Prostate gland (tissue), 2 donors: Measurements from ENCODE around the gene ALG12. TPM values are rescaled to one million over a fixed set of nuclear protein-coding genes. Genes with fewer than 3 reads are reported as not detected.

Experiments
- DNase-seq: peaks from one replicate; pipeline ENCODE4 v3.0.0-alpha.2; 2019; ENCODE audit warnings: low spot score
- H3K27ac ChIP-seq, 2 donors: fragments of 200-600 bp; sonication (generic); 2 replicates each; pipeline ENCODE4 v1.5.1; 2017 to 2019
- H3K27me3 ChIP-seq: fragments of 200-600 bp; sonication (generic); replicated peaks from 2 replicates; pipeline ENCODE4 v1.5.1; 2019; ENCODE audit not compliant: insufficient read depth
- H3K36me3 ChIP-seq, 2 donors: fragments of 200-600 bp; sonication (generic); 1 replicate in 1 of 2; 2 replicates in 1 of 2; pipeline versions ENCODE4 v1.5.1 to v1.8.1; 2017 to 2019
- H3K4me1 ChIP-seq: fragments of 200-600 bp; sonication (generic); replicated peaks from 2 replicates; pipeline ENCODE4 v1.5.1; 2019
- H3K4me3 ChIP-seq, 2 donors: fragments of 200-600 bp; sonication (generic); 2 replicates each; pipeline ENCODE4 v1.5.1; 2017 to 2019
- H3K9me3 ChIP-seq: fragments of 200-600 bp; sonication (generic); 2 replicates; pipeline ENCODE4 v1.5.1; 2017
- POLR2A ChIP-seq: fragments of 450-650 bp; IDR thresholded peaks from one replicate; pipeline ENCODE4 v1.6.1; 2016; ENCODE audit warnings: antibody characterized with exemption, mild to moderate bottlenecking
- POLR2AphosphoS5 ChIP-seq: sonication (generic); formaldehyde crosslinking; IDR thresholded peaks from one replicate; pipeline ENCODE4 v1.6.1; 2017; ENCODE audit warnings: antibody characterized with exemption
- WGBS: methylation state at CpG from one replicate; pipeline ENCODE4 v1.1.5; 2018; 5-methylcytosine and 5-hydroxymethylcytosine counted together
- intact Hi-C: fragments of 100-400 bp; cut with DNase I; formaldehyde crosslinking; loops from one replicate; pipeline ENCODE4 v1.14.2; 2022
- total RNA-seq, 2 donors: library from RNA; depleted of rRNA; stranded (reverse); fragments of >200 nt; gene quantifications; one replicate each; pipeline ENCODE4 v1.1.0, GENCODE V29; 2016
- TF ChIP-seq, protein P1 (sequence below), 4 experiments: fragments of 200-600 bp in 2 of 4; fragments of 450-650 bp in 2 of 4; sonication (generic) in 2 of 4; IDR thresholded peaks; 1 replicate in 3 of 4; 2 replicates in 1 of 4; pipeline ENCODE4 v1.5.1; 2016 to 2019; ENCODE audit warnings: antibody characterized with exemption in 4 of 4, mild to moderate bottlenecking in 2 of 4, moderate library complexity in 2 of 4

ALG12 gene
- total RNA-seq, 2 donors from 2014 or later: 26.1 to 33.6 TPM

DNA sequence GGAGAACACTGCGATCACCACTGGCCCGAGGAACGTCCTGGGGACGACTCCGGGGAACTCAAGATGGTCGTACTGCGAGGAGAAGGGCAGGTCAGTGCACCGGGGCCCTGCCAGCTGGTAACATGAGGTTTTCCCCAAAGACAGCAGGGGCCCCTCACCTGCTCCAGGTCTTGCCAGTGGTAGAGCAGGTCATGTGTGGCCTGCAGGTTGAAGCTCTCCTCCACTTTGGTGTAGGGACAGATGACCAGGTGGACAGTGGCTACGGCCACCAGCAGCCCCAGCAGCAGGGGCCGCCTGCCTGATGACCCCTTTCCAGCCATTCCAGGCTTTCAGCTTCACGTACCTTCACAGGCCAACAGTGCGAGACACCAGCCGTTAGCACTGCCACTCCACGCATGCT lies 4.8 kb downstream of the ALG12 start:
- Histone ChIP-seq H3K9me3 (no peaks in the 10 kb centered on the region), H3K4me3 (no peak overlapping the region), H3K4me1 (no peaks in the 10 kb centered on the region), H3K36me3 (no peaks in the 10 kb centered on the region), H3K27me3 (no peaks in the 10 kb centered on the region), H3K27ac (no peak overlapping the region)
- WGBS: 95% methylated on average over 14 of the region's 14 CpGs
- intact Hi-C loops: no loop called here
- no peak for TF ChIP-seq POLR2AphosphoS5
- no peak for TF ChIP-seq POLR2A
- TF ChIP-seq, protein P1, sequence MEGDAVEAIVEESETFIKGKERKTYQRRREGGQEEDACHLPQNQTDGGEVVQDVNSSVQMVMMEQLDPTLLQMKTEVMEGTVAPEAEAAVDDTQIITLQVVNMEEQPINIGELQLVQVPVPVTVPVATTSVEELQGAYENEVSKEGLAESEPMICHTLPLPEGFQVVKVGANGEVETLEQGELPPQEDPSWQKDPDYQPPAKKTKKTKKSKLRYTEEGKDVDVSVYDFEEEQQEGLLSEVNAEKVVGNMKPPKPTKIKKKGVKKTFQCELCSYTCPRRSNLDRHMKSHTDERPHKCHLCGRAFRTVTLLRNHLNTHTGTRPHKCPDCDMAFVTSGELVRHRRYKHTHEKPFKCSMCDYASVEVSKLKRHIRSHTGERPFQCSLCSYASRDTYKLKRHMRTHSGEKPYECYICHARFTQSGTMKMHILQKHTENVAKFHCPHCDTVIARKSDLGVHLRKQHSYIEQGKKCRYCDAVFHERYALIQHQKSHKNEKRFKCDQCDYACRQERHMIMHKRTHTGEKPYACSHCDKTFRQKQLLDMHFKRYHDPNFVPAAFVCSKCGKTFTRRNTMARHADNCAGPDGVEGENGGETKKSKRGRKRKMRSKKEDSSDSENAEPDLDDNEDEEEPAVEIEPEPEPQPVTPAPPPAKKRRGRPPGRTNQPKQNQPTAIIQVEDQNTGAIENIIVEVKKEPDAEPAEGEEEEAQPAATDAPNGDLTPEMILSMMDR (IDR thresholded peaks at IDR 0.05): no peak
- DNase-seq: no peak

DNA sequence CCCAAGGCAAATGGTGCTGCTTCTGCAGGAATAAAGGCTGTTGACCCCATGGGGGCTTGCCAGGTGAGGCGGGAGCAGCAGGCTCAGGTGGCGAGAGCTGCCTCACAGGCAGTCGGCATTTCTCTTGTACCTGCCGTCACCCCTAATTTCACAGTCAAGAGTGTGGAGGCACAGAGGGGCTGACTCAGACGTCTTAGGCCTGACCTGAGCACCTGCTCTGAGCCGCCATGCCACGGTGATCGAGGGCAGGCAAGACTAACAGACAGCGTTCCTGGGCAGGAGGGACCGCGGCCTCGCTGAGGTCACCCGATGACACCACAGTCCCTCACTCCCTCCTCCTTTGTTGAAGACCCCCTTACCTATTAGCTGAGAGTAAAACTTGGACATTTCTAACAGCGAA lies 5.2 kb downstream of the ALG12 start:
- intact Hi-C loops: no loop called here
- TF ChIP-seq POLR2A: no peak
- TF ChIP-seq POLR2AphosphoS5: no peak
- TF ChIP-seq, protein P1 (IDR thresholded peaks at IDR 0.05): no peak
- no peak overlapping the region for H3K27ac ChIP-seq
- H3K4me1 ChIP-seq: no peaks in the 10 kb centered on the region
- no peaks in the 10 kb centered on the region for H3K27me3 ChIP-seq
- no peaks in the 10 kb centered on the region for H3K9me3 ChIP-seq
- no peaks in the 10 kb centered on the region for H3K36me3 ChIP-seq
- WGBS: 88% methylated on average over 14 of the region's 14 CpGs
- no peak overlapping the region for H3K4me3 ChIP-seq
- DNase-seq: no peak

DNA sequence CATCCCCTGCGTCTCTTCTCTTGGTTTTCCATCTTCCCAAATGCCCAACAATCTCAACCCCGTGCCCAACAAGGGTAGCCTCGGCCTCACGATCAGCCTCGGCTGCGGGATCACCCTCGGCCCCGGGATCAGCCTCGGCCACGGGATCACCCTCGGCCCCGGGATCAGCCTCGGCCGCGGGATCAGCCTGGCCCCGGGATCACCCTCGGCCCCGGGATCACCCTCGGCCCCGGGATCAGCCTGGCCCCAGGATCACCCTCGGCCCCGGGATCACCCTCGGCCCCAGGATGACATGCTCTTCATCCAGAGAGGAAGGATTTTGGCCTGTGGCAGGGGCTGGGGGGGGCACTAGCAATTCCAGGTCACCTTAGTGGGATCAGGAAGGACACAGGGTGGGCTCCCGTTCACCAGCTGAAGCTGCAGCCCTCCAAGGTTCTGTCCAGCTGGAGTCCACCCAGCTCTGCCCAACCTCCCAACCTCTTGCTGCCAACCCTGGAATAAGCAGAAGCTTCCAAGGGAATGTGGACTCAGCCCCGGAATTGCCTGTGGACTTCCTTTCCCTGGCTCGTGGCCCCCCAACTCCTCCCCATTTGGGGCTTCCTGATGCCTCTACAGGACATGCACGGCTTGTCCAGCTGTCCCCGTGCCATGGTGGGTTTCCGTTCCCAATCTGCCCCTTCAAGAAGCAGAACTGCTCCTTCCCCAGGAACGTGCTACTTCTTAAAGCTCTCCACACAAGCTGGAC lies 6.2 kb downstream of the ALG12 start:
- intact Hi-C loops: no loop called here
- H3K4me1 ChIP-seq: no peaks in the 10 kb centered on the region
- WGBS: 96% methylated on average over 29 of the region's 30 CpGs
- no peaks in the 10 kb centered on the region for H3K9me3 ChIP-seq
- H3K4me3 ChIP-seq: no peak overlapping the region
- DNase-seq: no peak
- H3K36me3 ChIP-seq: no peaks in the 10 kb centered on the region
- H3K27me3 ChIP-seq: no peaks in the 10 kb centered on the region
- no peak overlapping the region for H3K27ac ChIP-seq
- TF ChIP-seq, protein P1 (IDR thresholded peaks at IDR 0.05): no peak
- TF ChIP-seq POLR2AphosphoS5 (no peak), POLR2A (no peak)

DNA sequence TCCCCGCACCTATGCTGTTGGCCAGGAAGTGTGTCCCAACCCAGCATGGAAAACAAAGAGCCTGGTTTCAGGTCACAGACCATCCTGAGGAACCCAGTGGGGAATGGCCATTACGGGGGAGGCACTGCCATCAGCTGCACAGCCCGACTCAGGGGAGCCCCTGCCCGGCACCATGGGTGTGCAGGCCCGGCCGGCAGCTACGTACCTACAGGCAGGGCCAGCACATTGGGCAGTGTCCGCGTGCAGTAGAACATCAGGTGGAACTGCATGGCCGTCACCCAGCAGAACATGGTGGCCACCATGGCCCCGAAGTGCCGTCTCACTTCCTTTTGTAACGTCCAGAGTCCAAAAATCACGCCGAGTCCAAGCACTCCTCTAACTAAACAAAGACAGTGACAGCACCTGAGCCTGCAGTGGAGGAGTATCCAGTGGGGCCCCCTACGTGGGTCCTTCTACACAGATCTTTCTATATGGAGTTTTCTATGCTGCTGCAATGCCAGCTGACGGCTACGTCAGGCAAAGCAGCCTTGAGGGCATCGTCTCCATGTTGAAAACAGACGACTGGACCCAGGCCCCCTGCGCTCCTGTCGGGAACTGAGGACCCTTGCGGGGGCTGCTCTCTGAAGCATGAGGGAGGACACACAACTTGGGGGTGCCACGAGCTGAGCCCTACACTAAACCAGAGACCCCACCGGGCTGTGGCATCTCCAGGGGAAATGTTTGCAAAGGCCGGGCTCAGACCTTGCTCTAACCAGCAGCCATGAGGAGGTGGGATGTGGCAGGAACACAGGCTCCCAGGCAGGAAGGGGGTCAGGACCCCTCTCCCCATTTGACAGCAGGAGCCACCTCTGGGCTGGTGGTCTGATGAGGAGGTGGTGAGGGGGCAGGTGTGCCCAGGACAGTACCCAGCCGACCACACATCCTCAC lies 7.7 kb downstream of the ALG12 start:
- WGBS: 95% methylated on average over 27 of the region's 27 CpGs
- Histone ChIP-seq H3K4me1 (no peaks in the 10 kb centered on the region), H3K27ac (no peak overlapping the region), H3K9me3 (no peaks in the 10 kb centered on the region), H3K36me3 (no peaks in the 10 kb centered on the region), H3K4me3 (no peak overlapping the region), H3K27me3 (no peaks in the 10 kb centered on the region)
- no peak for DNase-seq
- TF ChIP-seq POLR2AphosphoS5: no peak
- TF ChIP-seq POLR2A: no peak
- TF ChIP-seq, protein P1 (IDR thresholded peaks at IDR 0.05): no peak
- intact Hi-C loops: no loop called here
